ENCODE results near the gene NF2. TPM values are rescaled to one million over a fixed set of nuclear protein-coding genes. Genes with fewer than 3 reads are reported as not detected.

Gene NF2
- total and polyA plus RNA-seq, 10 of the 15 experiments (the other 5 are each of a cell fraction or from before 2014, with no cell fraction given), result 2.2 to 49.8 (median 22.5) TPM

- ChIA-PET POLR2A (no interaction called here), RAD21 (ENCODE audit: unreplicated experiment) (no interaction called here), SMC1A (ENCODE audit: uncharacterized antibody, unreplicated experiment) (no interaction called here), CTCF (interaction anchor here (1.3 to 2.1 kb wide), 3 partner anchors 26 to 38 kb away, joined by 3 to 5 read pairs (median 4); no protein-coding TSS in a partner anchor)
- no peak overlapping the region for H3K27ac ChIP-seq (ENCODE audit: control insufficient read depth, insufficient read depth)
- H3K4me3 ChIP-seq, result no peak overlapping the region
- H3K9me3 ChIP-seq (replicated peaks; ENCODE audit: control insufficient read depth, insufficient read depth, low read length), result no peaks in the 10 kb centered on the region
- H3K36me3 ChIP-seq (ENCODE audit: control insufficient read depth in 2 of 2, insufficient read depth in 2 of 2, low read length in 1 of 2), result peaks cover 2 to 18% of the 10 kb centered on the region in 2 experiments; a peak in 3 of 4 replicates
- DNase-seq (ENCODE audit: low read depth, low spot score) (no peak), ATAC-seq (no peak), FAIRE-seq (no peak)
- H3K4me2 ChIP-seq (ENCODE audit: control insufficient read depth, insufficient read depth), result no peak overlapping the region
- no peaks in the 10 kb centered on the region for H4K20me1 ChIP-seq (ENCODE audit: control insufficient read depth, insufficient read depth)
- H3K79me2 ChIP-seq (ENCODE audit: control insufficient read depth, insufficient read depth, low read length), result no peaks in the 10 kb centered on the region
- BruUV-seq (replicated peaks), result no TSS peak
- no peaks in the 10 kb centered on the region for H3K27me3 ChIP-seq (replicated peaks in 1 of 2; ENCODE audit: control insufficient read depth in 2 of 2, insufficient read depth in 2 of 2, low read length in 1 of 2)
- 96% methylated on average over 8 of the region's 8 CpGs for WGBS (ENCODE audit: insufficient coverage, insufficient replicate concordance, low lambda C conversion rate, missing lambda C conversion rate)
- intact Hi-C loops (cut with micrococcal nuclease; ENCODE audit: unreplicated experiment), result no loop called here
- no peak overlapping the region for H2AFZ ChIP-seq (ENCODE audit: control insufficient read depth, low read depth, low read length)
- in situ Hi-C loops (cut with MboI), result no loop called here
- no peak overlapping the region for H3K9ac ChIP-seq (ENCODE audit: control insufficient read depth, insufficient read depth, low read length)
- TF ChIP-seq RELA (IDR thresholded peaks at IDR 0.05; ENCODE audit: borderline replicate concordance, partially characterized antibody) (no peak), RUNX3 (IDR thresholded peaks at IDR 0.05; ENCODE audit: low read length) (peak; percentile 22; the same call in 1 of the 2 replicates)
- H3K4me1 ChIP-seq (ENCODE audit: control insufficient read depth, insufficient read depth, low read length), result no peaks in the 10 kb centered on the region
These were observed 59.9 kb downstream of the NF2 start for GRCh38 chr22:29663180-29663821.

DNA sequence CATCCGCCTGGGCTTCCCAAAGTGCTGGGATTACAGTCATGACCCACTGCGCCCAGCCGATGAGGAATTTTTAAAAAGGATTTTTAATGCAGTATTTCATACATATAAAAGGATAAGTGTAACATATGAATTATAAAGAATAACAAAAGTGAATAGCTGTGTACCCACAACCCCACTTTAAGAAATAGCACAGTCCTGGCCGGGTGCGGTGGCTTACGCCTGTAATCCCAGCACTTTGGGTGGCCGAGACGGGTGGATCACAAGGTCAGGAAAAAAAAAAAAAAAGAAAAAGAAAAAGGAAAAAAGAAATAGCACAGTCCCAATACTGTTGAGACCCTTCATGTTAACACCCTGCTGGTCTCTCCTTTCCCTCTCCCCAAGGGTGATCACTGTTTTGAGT, 62.1 kb downstream of the NF2 start:
- H3K36me3 ChIP-seq (ENCODE audit: control insufficient read depth in 2 of 2, insufficient read depth in 2 of 2, low read length in 1 of 2), result peaks cover 5 to 6% of the 10 kb centered on the region in 2 experiments; a peak in 3 of 4 replicates
- no peaks in the 10 kb centered on the region for H3K27me3 ChIP-seq (replicated peaks in 1 of 2; ENCODE audit: control insufficient read depth in 2 of 2, insufficient read depth in 2 of 2, low read length in 1 of 2)
- ChIA-PET CTCF (interaction anchor here (0.8 to 2.1 kb wide), 6 partner anchors 29 to 427 kb away, joined by 3 to 5 read pairs (median 3); no protein-coding TSS in a partner anchor), RAD21 (ENCODE audit: unreplicated experiment) (no interaction called here), POLR2A (no interaction called here), SMC1A (ENCODE audit: uncharacterized antibody, unreplicated experiment) (interaction anchor here (0.8 to 1.7 kb wide), 2 partner anchors 21 to 218 kb away, joined by 3 to 4 read pairs; no protein-coding TSS in a partner anchor)
- no peak overlapping the region for H3K4me2 ChIP-seq (ENCODE audit: control insufficient read depth, insufficient read depth)
- in situ Hi-C loops (cut with MboI) (no loop called here), intact Hi-C loops (cut with micrococcal nuclease; ENCODE audit: unreplicated experiment) (no loop called here)
- WGBS (ENCODE audit: insufficient coverage, insufficient replicate concordance, low lambda C conversion rate, missing lambda C conversion rate), result 94% methylated on average over 8 of the region's 8 CpGs
- no TSS peak for BruUV-seq (replicated peaks)
- no peak overlapping the region for H3K9ac ChIP-seq (ENCODE audit: control insufficient read depth, insufficient read depth, low read length)
- no peaks in the 10 kb centered on the region for H4K20me1 ChIP-seq (ENCODE audit: control insufficient read depth, insufficient read depth)
- H3K4me1 ChIP-seq (ENCODE audit: control insufficient read depth, insufficient read depth, low read length), result no peaks in the 10 kb centered on the region
- no peak overlapping the region for H3K4me3 ChIP-seq
- ATAC-seq (no peak), DNase-seq (ENCODE audit: low read depth, low spot score) (no peak), FAIRE-seq (no peak)
- H3K9me3 ChIP-seq (replicated peaks; ENCODE audit: control insufficient read depth, insufficient read depth, low read length), result no peaks in the 10 kb centered on the region
- no peaks in the 10 kb centered on the region for H3K79me2 ChIP-seq (ENCODE audit: control insufficient read depth, insufficient read depth, low read length)
- no peak overlapping the region for H2AFZ ChIP-seq (ENCODE audit: control insufficient read depth, low read depth, low read length)
- no peak overlapping the region for H3K27ac ChIP-seq (ENCODE audit: control insufficient read depth, insufficient read depth)
- TF ChIP-seq CUX1 (IDR thresholded peaks at IDR 0.05; ENCODE audit: insufficient replicate concordance, low read depth, low read length), result no peak
- no peak for TF ChIP-seq ZNF274 (IDR thresholded peaks at IDR 0.05; ENCODE audit: insufficient read depth, insufficient read length)
- no peak for TF ChIP-seq E4F1 (IDR thresholded peaks at IDR 0.05; ENCODE audit: borderline replicate concordance, partially characterized antibody)
- no peak for TF ChIP-seq SRF (IDR thresholded peaks at IDR 0.05; ENCODE audit: low read depth in 2 of 2, low read length in 2 of 2)
- TF ChIP-seq SP1 (IDR thresholded peaks at IDR 0.05; ENCODE audit: low read depth, low read length), result no peak
- no peak for TF ChIP-seq RAD21 (IDR thresholded peaks at IDR 0.05; ENCODE audit: insufficient read depth, low read depth, low read length)

Measured in GM12878 (cell line).